ENCODE data around the gene AP4M1.

Gene AP4M1, protein sequence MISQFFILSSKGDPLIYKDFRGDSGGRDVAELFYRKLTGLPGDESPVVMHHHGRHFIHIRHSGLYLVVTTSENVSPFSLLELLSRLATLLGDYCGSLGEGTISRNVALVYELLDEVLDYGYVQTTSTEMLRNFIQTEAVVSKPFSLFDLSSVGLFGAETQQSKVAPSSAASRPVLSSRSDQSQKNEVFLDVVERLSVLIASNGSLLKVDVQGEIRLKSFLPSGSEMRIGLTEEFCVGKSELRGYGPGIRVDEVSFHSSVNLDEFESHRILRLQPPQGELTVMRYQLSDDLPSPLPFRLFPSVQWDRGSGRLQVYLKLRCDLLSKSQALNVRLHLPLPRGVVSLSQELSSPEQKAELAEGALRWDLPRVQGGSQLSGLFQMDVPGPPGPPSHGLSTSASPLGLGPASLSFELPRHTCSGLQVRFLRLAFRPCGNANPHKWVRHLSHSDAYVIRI

DNA sequence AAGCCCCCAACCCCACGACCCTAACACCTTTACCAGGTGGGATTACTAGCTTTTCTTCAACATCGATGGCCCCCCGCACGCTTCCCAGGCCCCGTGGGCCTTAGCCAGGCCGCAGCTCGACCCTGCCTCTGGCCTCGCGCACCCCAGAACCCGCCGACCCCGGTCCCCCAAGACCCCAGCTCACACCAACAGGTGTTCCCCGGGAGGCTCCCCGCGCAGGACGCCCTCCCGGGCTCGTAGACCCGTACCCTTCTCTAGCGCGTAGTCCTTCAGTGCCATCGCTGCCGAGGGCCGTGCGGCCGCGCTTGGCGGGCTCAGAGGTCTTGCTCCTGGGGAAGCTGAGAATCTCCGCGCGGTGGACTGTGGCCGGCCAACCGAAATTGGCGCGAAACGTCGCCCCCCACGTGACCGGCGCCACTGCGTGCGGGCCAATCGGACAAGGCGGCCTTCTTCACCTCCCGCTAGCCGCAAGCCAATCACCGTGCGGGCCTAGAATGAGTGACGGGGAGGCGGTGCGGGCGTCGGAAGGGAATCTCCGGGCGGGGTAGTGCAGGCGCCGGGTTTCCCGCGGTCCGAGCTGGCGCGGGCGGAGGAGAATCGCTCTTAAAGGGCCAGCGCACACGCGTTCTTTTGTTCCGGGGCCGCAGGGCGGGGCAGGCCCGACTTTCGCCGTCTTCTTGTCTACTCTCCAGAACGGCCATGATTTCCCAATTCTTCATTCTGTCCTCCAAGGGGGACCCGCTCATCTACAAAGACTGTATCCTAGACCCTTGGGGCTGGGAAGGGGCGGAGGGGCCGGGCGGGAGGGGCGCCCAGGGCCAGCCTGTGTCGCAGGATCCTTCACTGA lies at the start of gene AP4M1, which contains the start of gene MCM7:
Gene AP4M1 (plus strand): TSS at position 628 of the 847 bp plus-strand sequence. CDS start 72 bp downstream, at position 700.
Gene MCM7 (minus strand): TSS at position 382 of the 847 bp plus-strand sequence. CDS start 103 bp downstream, at position 279.
- DNase-seq, result peak; percentile 99

DNA sequence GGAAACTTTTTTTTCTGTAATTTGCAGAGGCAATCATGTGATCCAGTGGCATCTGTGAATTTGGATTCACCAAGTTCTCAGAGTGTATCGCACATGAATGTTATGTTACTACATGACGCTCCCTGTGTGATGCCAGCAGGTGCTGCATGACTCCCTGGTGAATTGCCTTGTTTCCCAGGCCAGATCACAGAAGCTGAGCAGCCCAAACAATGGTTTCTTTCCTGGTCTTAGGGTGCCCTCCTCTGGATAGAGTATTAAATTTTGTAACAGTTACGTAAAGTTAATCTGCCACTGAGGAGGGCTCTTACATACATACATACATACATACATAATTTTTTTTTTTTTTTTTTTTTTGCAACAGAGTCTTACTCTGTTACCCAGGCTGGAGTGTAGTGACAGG lies 48.2 kb upstream of the AP4M1 start:
- DNase-seq, result peak; percentile 84

DNA sequence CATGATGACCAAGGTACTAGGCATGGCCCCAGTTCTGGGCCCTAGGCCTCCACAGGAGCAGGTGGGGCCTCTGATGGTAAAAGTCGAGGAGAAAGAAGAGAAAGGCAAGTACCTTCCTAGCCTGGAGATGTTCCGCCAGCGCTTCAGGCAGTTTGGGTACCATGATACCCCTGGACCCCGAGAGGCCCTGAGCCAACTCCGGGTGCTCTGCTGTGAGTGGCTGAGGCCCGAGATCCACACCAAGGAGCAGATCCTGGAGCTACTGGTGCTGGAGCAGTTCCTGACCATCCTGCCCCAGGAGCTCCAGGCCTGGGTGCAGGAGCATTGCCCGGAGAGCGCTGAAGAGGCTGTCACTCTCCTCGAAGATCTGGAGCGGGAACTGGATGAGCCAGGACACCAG lies 44.4 kb upstream of the AP4M1 start:
- no peak for DNase-seq

DNA sequence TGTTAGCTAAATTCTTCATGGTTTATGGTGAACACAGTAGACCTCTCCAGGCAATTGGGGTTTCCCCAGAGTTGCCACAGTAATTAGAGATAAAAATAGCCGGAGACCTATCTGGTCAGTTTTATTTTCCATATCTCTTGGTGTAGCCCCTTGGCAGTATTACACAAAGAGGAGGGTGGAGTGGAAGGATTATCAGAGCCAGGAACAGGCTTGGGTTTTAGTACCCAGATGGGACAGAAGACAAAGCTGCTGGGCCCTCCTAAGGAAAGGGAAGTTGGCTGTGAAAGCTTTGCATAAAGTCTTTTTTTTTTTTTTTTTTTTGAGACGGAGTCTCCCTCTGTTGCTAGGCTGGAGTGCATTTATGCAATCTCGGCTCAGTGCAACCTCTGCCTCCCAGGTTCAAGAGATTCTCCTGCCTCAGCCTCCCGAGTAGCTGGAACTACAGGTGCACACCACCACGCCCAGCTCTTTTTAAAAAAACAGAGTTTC lies 42.1 kb upstream of the AP4M1 start:
- no peak for DNase-seq

DNA sequence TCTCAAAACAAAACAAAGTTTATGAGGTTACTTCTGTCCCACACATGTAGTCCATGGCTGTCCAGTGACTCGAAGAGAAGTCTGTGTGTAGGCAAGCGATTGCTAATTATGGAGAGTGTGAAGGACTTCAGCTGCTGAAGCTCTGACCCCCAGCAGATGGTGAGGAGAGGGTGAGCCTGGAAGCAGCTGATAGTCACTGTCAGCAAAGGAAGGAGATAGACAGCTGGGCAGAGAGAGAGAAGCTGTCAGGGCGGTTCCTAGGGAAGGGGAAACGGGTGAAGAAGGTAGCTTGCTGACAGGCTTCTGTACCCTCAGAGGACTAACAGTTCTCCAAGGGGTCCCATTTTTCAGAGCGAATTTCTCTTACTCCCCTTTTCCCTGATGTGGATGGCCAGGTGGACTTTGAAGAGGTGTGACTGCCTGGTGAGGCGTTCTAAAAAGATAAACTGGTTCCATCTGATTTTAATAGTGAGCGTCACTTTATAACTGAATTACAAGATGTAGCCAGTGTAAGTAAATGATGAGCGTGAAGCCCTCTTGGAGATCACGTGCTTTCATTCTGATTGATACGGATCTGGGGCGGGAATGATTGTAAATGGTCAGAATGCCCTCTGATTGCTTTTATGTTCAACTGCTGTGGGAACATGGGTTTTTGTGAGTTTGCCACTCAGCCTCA lies 39.8 kb upstream of the AP4M1 start:
- no peak for DNase-seq

DNA sequence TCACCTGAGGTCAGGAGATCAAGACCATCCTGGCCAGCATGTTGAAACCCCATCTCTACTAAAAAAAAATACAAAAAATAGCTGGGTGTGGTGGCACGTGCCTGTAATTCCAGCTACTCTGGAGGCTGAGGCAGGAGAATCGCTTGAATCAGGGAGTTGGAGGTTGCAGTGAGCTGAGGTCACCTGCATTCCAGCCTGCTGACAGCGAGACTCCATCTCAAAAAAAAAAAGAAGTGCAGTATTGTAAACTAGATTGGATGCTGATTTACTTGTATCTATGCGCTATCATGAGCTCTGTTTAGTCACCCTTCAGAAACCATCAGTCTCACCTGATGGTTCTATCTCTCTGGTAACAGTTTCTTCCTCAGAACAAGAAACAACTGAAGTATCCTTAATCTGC lies 38.1 kb upstream of the AP4M1 start:
- DNase-seq, result no peak

DNA sequence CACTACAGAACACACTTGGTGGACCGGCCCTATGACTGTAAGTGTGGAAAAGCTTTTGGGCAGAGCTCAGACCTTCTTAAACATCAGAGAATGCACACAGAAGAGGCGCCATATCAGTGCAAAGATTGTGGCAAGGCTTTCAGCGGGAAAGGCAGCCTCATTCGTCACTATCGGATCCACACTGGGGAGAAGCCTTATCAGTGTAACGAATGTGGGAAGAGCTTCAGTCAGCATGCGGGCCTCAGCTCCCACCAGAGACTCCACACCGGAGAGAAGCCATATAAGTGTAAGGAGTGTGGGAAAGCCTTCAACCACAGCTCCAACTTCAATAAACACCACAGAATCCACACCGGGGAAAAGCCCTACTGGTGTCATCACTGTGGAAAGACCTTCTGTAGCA lies 37.3 kb upstream of the AP4M1 start:
- DNase-seq, result no peak

DNA sequence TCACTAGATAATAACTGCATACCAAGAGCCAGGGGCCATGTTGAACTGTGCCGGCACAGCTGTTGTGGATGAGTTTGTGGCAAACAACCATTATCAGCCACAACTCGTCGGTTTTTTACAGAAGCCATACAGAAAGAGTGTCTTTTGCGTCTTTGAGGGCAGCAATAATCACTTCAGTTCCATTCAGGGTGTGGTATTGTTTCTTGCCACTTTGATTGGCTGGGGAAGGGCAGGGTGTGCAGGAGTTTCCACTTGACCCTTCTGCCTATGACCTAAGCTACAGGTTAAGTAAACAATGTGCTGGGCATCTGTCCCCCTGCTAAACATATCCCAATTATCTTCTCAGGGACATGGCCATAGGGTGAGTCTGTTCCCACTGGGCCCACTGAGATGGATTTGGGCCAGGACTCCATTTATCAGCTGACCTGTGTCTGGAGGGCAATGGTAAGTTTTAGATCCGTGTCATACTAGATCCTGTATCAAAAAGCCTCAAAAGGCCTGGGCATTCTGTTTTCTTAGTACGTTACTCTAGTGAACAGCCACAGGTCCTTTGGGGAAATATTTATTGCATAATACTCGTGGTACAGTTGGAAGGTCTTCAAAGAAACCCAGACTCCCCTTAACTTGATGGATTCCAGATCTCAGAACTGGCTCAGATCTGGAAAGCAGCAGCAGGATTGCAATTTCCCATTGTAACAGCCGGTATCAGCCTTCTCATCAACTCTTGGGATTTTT lies 35.8 kb upstream of the AP4M1 start:
- DNase-seq, result no peak

DNA sequence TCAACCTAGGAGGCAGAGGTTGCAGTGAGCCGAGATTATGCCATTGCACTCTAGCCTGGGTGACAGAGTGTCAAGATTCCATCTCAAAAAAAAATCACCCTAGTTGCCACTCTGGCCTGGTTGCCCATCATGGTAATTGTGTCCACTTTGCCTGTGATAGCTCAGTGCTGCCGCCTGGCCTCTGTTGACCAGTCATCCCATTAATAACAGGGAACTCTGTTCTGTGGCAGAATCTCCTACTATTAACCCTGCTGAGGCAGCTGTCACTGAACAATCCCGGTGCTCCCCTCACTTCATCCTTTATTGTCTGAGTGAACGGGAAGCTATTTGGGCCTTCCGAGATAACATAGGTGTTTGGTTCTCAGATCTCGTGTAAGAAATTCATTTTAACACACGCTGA lies 34.5 kb upstream of the AP4M1 start:
- DNase-seq, result no peak

DNA sequence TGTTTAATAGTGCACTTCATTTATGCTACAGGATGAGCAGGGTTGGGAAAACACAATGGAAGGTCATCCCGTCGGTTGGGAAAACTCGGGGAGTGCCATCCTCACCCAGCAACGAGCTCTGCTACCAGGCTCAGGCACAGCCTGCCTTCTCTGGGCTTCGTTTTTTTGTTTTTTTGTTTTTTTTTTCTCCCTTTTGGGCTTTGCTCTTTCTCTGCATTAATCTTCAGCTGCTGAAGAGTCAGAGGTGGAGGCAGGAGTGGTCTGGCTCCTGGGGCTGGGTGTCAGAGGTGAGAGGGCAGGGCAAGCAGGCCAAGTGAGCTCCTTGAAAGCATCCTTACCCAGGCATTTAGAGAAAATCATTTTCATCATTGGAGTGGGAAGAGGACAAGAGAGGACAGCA lies 31.5 kb upstream of the AP4M1 start:
- DNase-seq, result no peak

DNA sequence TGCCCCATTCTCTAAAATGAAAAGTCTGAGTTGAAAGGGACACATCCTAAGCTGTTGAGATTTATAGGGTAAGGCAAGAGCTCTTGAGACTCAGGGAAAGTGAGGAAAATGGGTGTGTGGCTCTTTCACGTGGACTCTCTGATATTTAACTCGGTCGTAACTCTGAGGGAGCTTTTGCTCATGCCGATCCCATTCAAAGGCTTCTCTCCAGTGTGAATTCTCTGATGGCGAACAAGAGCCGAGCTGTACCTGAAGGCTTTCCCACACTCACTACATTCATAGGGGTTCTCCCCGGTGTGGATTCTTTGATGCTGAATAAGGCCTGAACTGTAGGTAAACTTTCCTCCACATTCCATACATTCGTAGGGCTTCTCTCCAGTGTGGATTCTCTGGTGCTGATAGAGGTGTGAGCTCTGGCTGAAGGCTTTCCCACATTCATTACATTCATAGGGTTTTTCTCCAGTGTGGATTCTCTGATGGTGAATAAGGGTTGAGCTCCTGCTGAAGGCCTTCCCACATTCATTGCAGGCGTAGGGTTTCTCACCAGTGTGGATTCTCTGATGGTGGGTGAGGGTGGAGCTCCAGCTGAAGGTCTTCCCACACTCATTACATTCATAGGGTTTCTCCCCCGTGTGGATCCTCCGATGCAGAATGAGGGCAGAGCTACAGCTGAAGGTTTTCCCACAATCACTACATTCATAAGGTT lies 30.3 kb upstream of the AP4M1 start:
- no peak for DNase-seq

DNA sequence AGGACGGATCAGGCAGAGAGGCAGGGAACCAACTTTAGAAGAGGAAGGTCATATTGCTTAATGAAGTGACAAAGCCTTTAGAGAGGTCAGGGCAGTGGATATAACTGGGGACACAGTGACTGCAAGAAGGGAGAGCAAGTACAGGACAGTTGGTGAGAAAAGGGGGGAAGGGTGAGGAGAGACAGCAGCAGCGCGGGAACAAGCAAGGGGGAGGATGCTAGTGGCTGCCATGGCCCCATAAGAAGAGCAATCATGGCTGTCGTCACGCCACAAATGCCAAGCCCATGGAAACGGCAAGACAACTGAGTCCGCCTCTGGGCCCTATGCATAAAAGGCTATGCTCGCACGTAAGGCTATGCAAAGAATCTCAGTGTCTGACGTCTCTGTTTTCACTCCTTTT lies 29.0 kb upstream of the AP4M1 start:
- DNase-seq, result no peak

DNA sequence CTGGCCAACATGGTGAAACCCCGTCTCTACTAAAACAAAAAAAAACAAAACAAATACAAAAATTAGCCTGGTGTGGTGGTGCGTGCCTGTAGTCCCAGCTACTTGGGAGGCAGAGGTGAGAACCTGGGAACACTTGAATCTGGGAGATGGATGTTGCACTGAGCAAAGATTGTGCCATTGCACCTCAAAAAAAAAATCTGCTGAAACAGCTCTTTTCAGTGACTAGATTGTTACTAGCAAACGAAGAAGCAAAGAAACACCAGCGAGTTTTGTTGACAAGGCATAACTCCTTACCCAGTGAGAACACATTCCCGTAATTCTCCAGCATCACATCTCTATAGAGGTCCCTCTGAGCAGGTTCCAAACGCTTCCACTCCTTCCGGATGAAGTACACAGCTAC lies 26.6 kb upstream of the AP4M1 start:
- no peak for DNase-seq

DNA sequence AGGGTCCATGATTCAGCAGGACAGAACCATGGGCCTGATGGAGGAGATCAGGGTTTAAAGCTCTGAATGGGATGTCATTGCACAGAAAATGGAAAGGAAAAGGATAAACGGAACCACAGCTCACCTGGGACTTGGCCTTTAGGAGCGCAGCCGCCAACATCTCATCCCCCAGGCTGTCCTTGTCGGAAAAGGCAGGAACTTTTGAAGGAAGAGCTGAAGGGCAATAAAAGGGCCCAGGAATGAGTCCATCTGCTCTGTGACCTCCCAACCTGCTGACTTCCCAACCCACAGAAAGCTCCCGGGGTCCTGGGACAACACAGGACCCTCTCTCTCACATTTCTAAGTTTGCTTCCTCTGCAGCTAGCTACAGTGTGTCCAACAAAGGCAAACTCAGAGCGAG lies 26.0 kb upstream of the AP4M1 start:
- DNase-seq, result no peak

DNA sequence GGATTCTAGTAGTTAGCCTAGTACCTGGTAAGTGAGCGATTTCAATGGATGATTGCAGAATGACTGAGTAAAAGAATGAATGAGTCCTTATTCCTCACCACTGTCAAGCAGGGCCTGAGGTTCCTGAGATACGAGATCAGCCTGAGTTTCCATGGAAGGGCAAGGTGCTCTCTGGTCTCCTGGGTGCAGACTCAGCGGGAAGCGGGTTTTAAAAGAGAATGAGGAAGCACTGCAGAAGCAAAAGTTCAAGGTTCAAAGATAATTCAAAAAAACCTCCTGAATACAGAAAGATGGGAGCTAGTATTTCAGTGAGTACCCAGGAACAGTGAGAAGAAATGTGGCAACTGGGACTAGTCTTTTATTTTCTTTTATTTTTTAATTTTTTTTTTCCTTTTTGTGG lies 24.2 kb upstream of the AP4M1 start:
- DNase-seq, result no peak

DNA sequence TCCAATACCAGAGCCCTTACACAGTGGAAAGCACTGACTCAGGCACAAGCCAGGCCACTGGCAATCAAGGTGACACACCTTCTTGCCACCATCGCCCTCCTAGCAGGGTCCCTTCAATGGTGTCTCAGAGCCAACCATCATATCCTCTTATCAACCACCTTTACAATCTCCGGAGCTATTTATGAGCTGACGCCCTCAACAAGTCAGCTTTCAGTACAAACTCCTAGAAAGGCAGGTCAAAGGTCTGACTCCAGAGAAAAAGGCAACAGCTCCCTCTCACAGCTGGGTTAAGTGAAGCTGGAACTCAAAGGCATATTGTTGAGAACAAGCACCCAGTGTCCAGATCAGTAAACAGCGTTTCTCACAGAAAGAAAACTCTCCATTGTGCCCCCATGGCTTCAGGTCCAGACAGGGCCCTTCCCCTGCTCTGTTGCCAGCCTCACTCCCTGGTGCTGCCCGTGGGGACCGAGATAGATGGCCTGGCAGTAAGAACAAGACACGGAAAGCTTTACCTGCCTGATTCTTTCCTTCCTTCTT lies 22.4 kb upstream of the AP4M1 start:
- DNase-seq, result no peak

DNA sequence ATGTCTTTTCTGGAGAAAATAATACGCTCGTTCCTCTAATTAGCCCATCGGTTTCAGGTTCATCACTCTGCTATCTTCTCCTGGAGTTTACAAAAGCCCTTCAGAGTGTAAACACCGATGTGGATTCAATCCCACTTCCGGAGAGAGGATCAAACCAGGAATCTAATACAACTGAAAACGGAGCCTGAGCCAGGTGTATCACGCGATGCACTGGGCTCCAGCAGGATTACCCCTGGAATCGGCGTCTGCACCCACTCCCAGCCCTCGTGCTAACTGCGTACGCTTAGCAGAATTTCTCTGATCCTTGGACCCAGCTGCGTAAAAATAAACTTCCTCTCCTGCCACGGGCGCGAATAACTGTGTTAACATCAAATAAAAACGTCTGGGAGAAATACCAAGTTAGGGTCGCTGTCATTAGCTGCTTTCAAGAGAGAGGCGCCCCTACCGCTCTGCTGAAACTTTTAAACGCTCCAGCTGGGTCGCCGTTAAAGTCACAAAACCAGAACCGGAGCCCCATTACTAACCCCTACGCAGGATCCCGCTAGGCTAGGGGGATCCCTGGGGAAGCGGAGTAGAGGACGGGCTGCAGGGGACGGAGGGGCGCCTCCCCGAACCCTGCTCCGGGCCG lies 20.4 kb upstream of the AP4M1 start:
- DNase-seq, result no peak

DNA sequence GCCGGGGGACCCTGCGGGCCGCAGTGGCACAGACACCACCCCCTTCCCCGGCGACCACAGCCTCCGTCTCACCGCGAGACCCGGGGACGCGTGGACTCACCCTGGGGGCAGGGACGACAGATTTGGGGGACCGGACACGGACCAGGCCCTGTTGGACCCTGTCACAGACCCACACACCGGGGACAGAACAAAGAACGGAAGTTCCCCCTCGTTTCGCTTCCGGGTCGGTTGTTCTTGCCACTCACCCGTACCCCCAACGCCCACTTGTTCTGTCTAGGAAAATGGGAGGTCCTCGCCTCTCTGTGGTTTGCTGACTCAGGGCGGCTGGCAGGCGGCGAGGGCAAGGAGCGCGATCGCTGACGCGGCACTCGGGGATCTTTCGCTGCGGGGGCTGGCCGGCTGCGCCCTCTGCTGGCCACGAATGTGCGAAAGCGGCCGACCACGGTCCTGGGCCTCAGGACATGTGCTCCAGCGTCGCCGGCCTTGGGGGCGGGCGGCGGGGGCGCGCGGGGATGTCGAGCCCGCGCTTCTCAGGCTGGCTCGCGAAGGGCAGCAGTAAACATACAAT lies 19.8 kb upstream of the AP4M1 start, which contains the start of gene ZNF3:
Gene ZNF3 (minus strand): TSS at position 189 of the 568 bp plus-strand sequence. CDS start 4,366 bp downstream, outside the sequence.
- DNase-seq, result peak; percentile 97

DNA sequence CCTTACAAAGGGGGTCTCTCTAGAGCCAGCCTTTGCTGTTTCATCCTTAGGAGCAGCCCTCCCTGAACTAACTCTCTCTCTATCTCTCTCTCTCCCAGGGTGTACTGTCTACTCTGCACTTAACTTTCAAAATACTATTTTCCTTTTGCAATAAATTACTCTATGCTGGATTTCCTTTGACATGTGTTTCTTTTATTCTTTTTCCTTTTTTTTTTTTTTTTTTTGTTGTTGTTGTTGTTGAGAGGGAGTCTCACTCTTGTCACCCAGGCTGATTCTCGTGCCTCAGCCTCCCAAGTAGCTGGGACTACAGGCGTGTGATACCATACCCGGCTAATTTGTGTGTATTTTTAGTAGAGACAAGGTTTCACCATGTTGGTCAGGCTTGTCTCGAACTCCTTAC lies 18.5 kb upstream of the AP4M1 start:
- no peak for DNase-seq

DNA sequence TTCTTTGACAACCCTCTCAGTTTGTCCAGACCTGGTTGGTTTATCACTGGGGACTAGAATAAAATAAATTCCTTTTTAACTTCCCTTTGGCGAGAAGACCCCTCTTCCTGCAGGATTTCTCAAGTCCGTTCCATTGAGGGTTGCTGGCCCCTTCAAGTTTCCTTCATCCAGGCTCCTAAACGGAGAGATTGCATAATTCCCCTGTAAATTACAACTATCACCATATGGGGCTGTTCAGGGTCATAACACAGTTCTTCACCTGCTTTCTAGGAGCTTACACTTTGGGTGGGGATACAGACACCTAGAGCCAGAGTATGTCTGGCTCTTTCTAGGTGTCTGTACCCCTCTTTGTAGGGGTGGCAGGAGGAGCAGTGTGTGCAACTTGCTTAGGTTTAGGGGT lies 15.9 kb upstream of the AP4M1 start:
- DNase-seq, result no peak

Data from NCI-H526 treated with DMSO at 0.1 percent for 48 hours (cell line).